IPS-NIHi7 (cell line): ENCODE results near the gene ZNF407.

Experiments used
- DNase-seq: peaks from one replicate; pipeline ENCODE4 v3.0.0; 2012; ENCODE audit warnings: mixed read lengths; ENCODE audit errors: extremely low spot score

Gene ZNF407

GRCh38 chr18:74826572-74826971 lies 228.9 kb downstream of the ZNF407 start:
- DNase-seq = no peak

GRCh38 chr18:74828200-74828599 lies 230.5 kb downstream of the ZNF407 start:
- no peak for DNase-seq

GRCh38 chr18:74831571-74832250 lies 234.0 kb downstream of the ZNF407 start:
- no peak for DNase-seq

GRCh38 chr18:74832381-74832780 lies 234.7 kb downstream of the ZNF407 start:
- DNase-seq = no peak

GRCh38 chr18:74832999-74833398 lies 235.3 kb downstream of the ZNF407 start:
- no peak for DNase-seq

- DNase-seq = no peak
Measured at GRCh38 chr18:74834424-74835309, 237.0 kb downstream of the ZNF407 start.

- DNase-seq = no peak
Measured at GRCh38 chr18:74836296-74837139, 238.8 kb downstream of the ZNF407 start.

GRCh38 chr18:74840492-74841167 lies 243.0 kb downstream of the ZNF407 start:
- no peak for DNase-seq

GRCh38 chr18:74841248-74841647 lies 243.6 kb downstream of the ZNF407 start:
- no peak for DNase-seq

- no peak for DNase-seq
Measured at GRCh38 chr18:74849301-74849700, 251.6 kb downstream of the ZNF407 start.

- no peak for DNase-seq
Measured at GRCh38 chr18:74856434-74856833, 258.8 kb downstream of the ZNF407 start.

GRCh38 chr18:74856928-74857327 lies 259.3 kb downstream of the ZNF407 start:
- no peak for DNase-seq

GRCh38 chr18:74857901-74858300 lies 260.2 kb downstream of the ZNF407 start:
- no peak for DNase-seq

GRCh38 chr18:74861154-74861553 lies 263.5 kb downstream of the ZNF407 start:
- DNase-seq = no peak

- DNase-seq = no peak
Measured at GRCh38 chr18:74862094-74862493, 264.4 kb downstream of the ZNF407 start.

- DNase-seq = no peak
Measured at GRCh38 chr18:74866577-74866976, 268.9 kb downstream of the ZNF407 start.

- DNase-seq = no peak
Measured at GRCh38 chr18:74868461-74868860, 270.8 kb downstream of the ZNF407 start.

GRCh38 chr18:74869904-74870863 lies 272.5 kb downstream of the ZNF407 start:
- DNase-seq = no peak

GRCh38 chr18:74870950-74871349 lies 273.3 kb downstream of the ZNF407 start:
- no peak for DNase-seq

- DNase-seq = no peak
Measured at GRCh38 chr18:74873629-74874028, 276.0 kb downstream of the ZNF407 start.
